Neural cell (in vitro differentiated cells): Measurements from ENCODE around the gene CCDC40. TPM values are rescaled to one million over a fixed set of nuclear protein-coding genes. Genes with fewer than 3 reads are reported as not detected.

ENCODE experiments used
- H2AFZ ChIP-seq: fragments of 200-600, 300-800 bp; sonication (generic), shearing (Covaris generic); 2 replicates; pipeline ENCODE4 v1.6.0; 2014; ENCODE audit warnings: low read depth, mild to moderate bottlenecking, antibody characterized with exemption, low read length, moderate library complexity
- H3F3A ChIP-seq: fragments of 200-600 bp; shearing (Covaris generic); 2 replicates; pipeline ENCODE4 v1.6.1; 2016; ENCODE audit warnings: mild to moderate bottlenecking, moderate library complexity, mixed read lengths, antibody characterized with exemption, low read length; ENCODE audit not compliant: insufficient read depth, poor library complexity, severe bottlenecking
- H3K27ac ChIP-seq: fragments of 200-600, 300-800 bp; sonication (generic), shearing (Covaris generic); 2 replicates; pipeline ENCODE4 v1.5.1; 2014; ENCODE audit warnings: mild to moderate bottlenecking, low read length, moderate library complexity
- H3K27me3 ChIP-seq: fragments of 300-800, 200-600 bp; sonication (generic), shearing (Covaris generic); 2 replicates; pipeline ENCODE4 v1.6.0; 2014; ENCODE audit warnings: mild to moderate bottlenecking, low read depth, low read length, moderate library complexity; ENCODE audit not compliant: insufficient read depth
- H3K36me3 ChIP-seq: fragments of 300-800, 200-600 bp; sonication (generic), shearing (Covaris generic); 2 replicates; pipeline ENCODE4 v1.5.1; 2014; ENCODE audit warnings: mild to moderate bottlenecking, antibody characterized with exemption, low read length, moderate library complexity; ENCODE audit not compliant: insufficient read depth
- H3K4me2 ChIP-seq: fragments of 300-800, 200-600 bp; sonication (generic), shearing (Covaris generic); 2 replicates; pipeline ENCODE4 v1.6.0; 2014; ENCODE audit warnings: mild to moderate bottlenecking, low read length
- H3K4me3 ChIP-seq: fragments of 300-800, 200-600 bp; sonication (generic), shearing (Covaris generic); 2 replicates; pipeline ENCODE4 v1.5.1; 2014; ENCODE audit warnings: mild to moderate bottlenecking, low read length, moderate library complexity
- H3K79me2 ChIP-seq: fragments of 200-600 bp; shearing (Covaris generic); replicated peaks from 2 replicates; pipeline ENCODE4 v1.6.0; 2014; ENCODE audit warnings: mild to moderate bottlenecking, low read length, moderate library complexity; ENCODE audit not compliant: insufficient read depth
- H3K9ac ChIP-seq: fragments of 300-800, 200-600 bp; sonication (generic), shearing (Covaris generic); 2 replicates; pipeline ENCODE4 v1.6.1; 2016; ENCODE audit warnings: mild to moderate bottlenecking, low read length, mixed read lengths
- H3K9me2 ChIP-seq: fragments of 200-600 bp; shearing (Covaris generic); 2 replicates; pipeline ENCODE4 v1.6.1; 2016; ENCODE audit warnings: mild to moderate bottlenecking, low read length, mixed read lengths; ENCODE audit not compliant: insufficient read depth
- H3K9me3 ChIP-seq: fragments of 200-600, 300-800 bp; sonication (generic), shearing (Covaris generic); 2 replicates; pipeline ENCODE4 v1.6.1; 2016; ENCODE audit warnings: mild to moderate bottlenecking, mixed run types, low read length, moderate library complexity, mixed read lengths
- H4K20me1 ChIP-seq: fragments of 200-600 bp; shearing (Covaris generic); 2 replicates; pipeline ENCODE4 v1.6.1; 2016; ENCODE audit warnings: mild to moderate bottlenecking, mixed run types; ENCODE audit not compliant: insufficient read depth
- EP300 ChIP-seq: fragments of 450-650 bp; conservative IDR thresholded peaks from 2 replicates; pipeline ENCODE4 v1.6.1; 2014; ENCODE audit warnings: antibody characterized with exemption, mild to moderate bottlenecking, moderate library complexity; ENCODE audit not compliant: poor library complexity, severe bottlenecking
- EZH2 ChIP-seq: fragments of 200-600, 300-800 bp; shearing (Covaris generic), sonication (generic); IDR thresholded peaks from 2 replicates; pipeline ENCODE4 v1.6.1; 2014; ENCODE audit warnings: antibody characterized with exemption, low read length, borderline replicate concordance, mild to moderate bottlenecking; ENCODE audit not compliant: insufficient read depth, poor library complexity, severe bottlenecking
- MXI1 ChIP-seq: fragments of 450-650 bp; conservative IDR thresholded peaks from 2 replicates; pipeline ENCODE4 v1.6.1; 2014; ENCODE audit warnings: antibody characterized with exemption, mild to moderate bottlenecking; ENCODE audit not compliant: poor library complexity, severe bottlenecking
- POLR2AphosphoS5 ChIP-seq: IDR thresholded peaks from 2 replicates; pipeline ENCODE4 v1.6.1; 2012
- RAD21 ChIP-seq: fragments of 450-650 bp; conservative IDR thresholded peaks from 2 replicates; pipeline ENCODE4 v1.6.1; 2014; ENCODE audit warnings: antibody characterized with exemption, mild to moderate bottlenecking, moderate library complexity
- SMC3 ChIP-seq: fragments of 450-650 bp; conservative IDR thresholded peaks from 2 replicates; pipeline ENCODE4 v1.6.1; 2014; ENCODE audit warnings: antibody characterized with exemption, mild to moderate bottlenecking, moderate library complexity; ENCODE audit not compliant: poor library complexity
- TAF1 ChIP-seq: IDR thresholded peaks from 2 replicates; pipeline ENCODE4 v1.6.1; 2012; ENCODE audit warnings: low read depth
- polyA plus RNA-seq: library from polyadenylated mRNA; depleted of rRNA; stranded (reverse); fragments of >200 nt; gene quantifications from 2 replicates; pipeline ENCODE4 v1.2.3, GENCODE V29; 2014
- TF ChIP-seq, protein P1 (sequence below): fragments of 450-650 bp; IDR thresholded peaks from 2 replicates; pipeline ENCODE4 v1.5.1; 2014; ENCODE audit warnings: antibody characterized with exemption, mild to moderate bottlenecking, moderate library complexity; ENCODE audit not compliant: poor library complexity, severe bottlenecking
- TF ChIP-seq, protein P2 (sequence below): IDR thresholded peaks from 2 replicates; pipeline ENCODE4 v1.6.1; 2012; ENCODE audit warnings: borderline replicate concordance

The CCDC40 gene
- polyA plus RNA-seq, 1 donor from 2014 or later = 5.5 TPM

DNA sequence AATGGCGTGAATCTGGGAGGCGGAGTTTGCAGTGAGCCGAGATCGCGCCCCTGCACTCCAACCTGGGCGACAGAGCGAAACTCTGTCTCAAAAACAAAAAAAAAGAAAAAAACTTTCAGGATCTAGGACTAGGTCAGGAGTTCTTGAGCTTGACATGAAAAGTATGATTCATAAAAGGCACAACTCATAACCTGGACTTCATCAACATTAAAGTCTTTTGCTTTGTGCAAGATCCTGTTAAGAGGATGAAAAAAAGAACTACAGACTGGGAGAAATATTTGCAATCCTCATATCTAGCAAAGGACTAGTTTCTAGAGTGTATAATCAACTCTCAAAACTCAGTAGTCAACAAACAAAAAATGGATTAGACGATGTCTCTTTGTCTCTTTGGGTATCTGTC is 40.7 kb upstream of the CCDC40 start:
- Histone ChIP-seq H3K27ac (no peak overlapping the region), H2AFZ (no peak overlapping the region), H3K4me2 (no peak overlapping the region), H3K36me3 (no peaks in the 10 kb centered on the region), H3K27me3 (no peaks in the 10 kb centered on the region), H3K4me3 (no peak overlapping the region), H3K9ac (no peak overlapping the region), H3K79me2 (no peaks in the 10 kb centered on the region), H3F3A (no peaks in the 10 kb centered on the region), H3K9me2 (no peaks in the 10 kb centered on the region), H4K20me1 (no peaks in the 10 kb centered on the region), H3K9me3 (no peaks in the 10 kb centered on the region)
- TF ChIP-seq POLR2AphosphoS5 = no peak
- no peak for TF ChIP-seq EZH2
- no peak for TF ChIP-seq MXI1
- no peak for TF ChIP-seq SMC3
- TF ChIP-seq, protein P1, sequence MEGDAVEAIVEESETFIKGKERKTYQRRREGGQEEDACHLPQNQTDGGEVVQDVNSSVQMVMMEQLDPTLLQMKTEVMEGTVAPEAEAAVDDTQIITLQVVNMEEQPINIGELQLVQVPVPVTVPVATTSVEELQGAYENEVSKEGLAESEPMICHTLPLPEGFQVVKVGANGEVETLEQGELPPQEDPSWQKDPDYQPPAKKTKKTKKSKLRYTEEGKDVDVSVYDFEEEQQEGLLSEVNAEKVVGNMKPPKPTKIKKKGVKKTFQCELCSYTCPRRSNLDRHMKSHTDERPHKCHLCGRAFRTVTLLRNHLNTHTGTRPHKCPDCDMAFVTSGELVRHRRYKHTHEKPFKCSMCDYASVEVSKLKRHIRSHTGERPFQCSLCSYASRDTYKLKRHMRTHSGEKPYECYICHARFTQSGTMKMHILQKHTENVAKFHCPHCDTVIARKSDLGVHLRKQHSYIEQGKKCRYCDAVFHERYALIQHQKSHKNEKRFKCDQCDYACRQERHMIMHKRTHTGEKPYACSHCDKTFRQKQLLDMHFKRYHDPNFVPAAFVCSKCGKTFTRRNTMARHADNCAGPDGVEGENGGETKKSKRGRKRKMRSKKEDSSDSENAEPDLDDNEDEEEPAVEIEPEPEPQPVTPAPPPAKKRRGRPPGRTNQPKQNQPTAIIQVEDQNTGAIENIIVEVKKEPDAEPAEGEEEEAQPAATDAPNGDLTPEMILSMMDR = no peak
- TF ChIP-seq TAF1 = no peak
- TF ChIP-seq RAD21 = no peak
- TF ChIP-seq, protein P2, sequence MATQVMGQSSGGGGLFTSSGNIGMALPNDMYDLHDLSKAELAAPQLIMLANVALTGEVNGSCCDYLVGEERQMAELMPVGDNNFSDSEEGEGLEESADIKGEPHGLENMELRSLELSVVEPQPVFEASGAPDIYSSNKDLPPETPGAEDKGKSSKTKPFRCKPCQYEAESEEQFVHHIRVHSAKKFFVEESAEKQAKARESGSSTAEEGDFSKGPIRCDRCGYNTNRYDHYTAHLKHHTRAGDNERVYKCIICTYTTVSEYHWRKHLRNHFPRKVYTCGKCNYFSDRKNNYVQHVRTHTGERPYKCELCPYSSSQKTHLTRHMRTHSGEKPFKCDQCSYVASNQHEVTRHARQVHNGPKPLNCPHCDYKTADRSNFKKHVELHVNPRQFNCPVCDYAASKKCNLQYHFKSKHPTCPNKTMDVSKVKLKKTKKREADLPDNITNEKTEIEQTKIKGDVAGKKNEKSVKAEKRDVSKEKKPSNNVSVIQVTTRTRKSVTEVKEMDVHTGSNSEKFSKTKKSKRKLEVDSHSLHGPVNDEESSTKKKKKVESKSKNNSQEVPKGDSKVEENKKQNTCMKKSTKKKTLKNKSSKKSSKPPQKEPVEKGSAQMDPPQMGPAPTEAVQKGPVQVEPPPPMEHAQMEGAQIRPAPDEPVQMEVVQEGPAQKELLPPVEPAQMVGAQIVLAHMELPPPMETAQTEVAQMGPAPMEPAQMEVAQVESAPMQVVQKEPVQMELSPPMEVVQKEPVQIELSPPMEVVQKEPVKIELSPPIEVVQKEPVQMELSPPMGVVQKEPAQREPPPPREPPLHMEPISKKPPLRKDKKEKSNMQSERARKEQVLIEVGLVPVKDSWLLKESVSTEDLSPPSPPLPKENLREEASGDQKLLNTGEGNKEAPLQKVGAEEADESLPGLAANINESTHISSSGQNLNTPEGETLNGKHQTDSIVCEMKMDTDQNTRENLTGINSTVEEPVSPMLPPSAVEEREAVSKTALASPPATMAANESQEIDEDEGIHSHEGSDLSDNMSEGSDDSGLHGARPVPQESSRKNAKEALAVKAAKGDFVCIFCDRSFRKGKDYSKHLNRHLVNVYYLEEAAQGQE = no peak
- no peak for TF ChIP-seq EP300

DNA sequence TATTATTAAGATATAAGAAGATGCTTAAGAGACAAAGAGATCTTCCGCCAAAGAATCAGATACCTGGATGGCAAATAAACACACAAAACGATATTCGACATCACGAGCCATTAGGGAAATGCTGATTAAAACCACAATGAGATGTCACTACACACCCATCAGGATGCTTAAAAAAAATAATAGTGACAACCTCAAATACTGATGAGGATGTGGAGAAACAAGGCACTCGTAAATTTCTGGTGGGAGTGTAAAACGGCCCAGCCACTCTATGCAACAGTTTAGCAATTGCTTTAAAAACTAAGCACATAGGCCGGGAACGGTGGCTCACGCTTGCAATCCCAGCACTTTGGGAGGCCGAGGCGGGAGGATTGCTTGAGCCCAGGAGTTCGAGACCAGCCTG is 40.2 kb upstream of the CCDC40 start:
- no peaks in the 10 kb centered on the region for H3K9me3 ChIP-seq
- no peak overlapping the region for H3K27ac ChIP-seq
- H3K27me3 ChIP-seq = no peaks in the 10 kb centered on the region
- H2AFZ ChIP-seq = no peak overlapping the region
- TF ChIP-seq TAF1 (no peak), SMC3 (no peak), EZH2 (no peak), EP300 (no peak), POLR2AphosphoS5 (no peak), MXI1 (no peak), RAD21 (no peak)
- TF ChIP-seq, protein P1 = no peak
- TF ChIP-seq, protein P2 = no peak
- H3K4me3 ChIP-seq = no peak overlapping the region
- no peaks in the 10 kb centered on the region for H3K79me2 ChIP-seq
- H3K9me2 ChIP-seq = no peaks in the 10 kb centered on the region
- H3K4me2 ChIP-seq = no peak overlapping the region
- no peak overlapping the region for H3K9ac ChIP-seq
- no peaks in the 10 kb centered on the region for H3F3A ChIP-seq
- H3K36me3 ChIP-seq = no peaks in the 10 kb centered on the region
- H4K20me1 ChIP-seq = no peaks in the 10 kb centered on the region
